KBM-7 (cell line): Measurements from ENCODE around the gene UQCRC1.
A peak's percentile ranks its signal among the peaks of the same experiment; 100 is the strongest.

ENCODE experiments used
- DNase-seq: peaks from one replicate; pipeline ENCODE4 v3.0.0-alpha.2; 2015
- in situ Hi-C: fragments of 300-500 bp; cut with MboI; formaldehyde crosslinking; loops from 2 replicates; pipeline ENCODE4 v1.14.3; 2020; ENCODE audit warnings: low sequenced_read_pairs, low pct_unique_long_range_greater_than_20kb, mixed read lengths

Gene UQCRC1

GRCh38 chr3:48600711-48601621, 8.5 kb downstream of the UQCRC1 start:
- in situ Hi-C loops = no loop called here
- no peak for DNase-seq

- in situ Hi-C loops = no loop called here
- DNase-seq = no peak
Observed at GRCh38 chr3:48599509-48600285, 9.7 kb downstream of the UQCRC1 start.

- no peak for DNase-seq
- in situ Hi-C loops = no loop called here
Observed at GRCh38 chr3:48599077-48599501, 10.4 kb downstream of the UQCRC1 start.

- in situ Hi-C loops = no loop called here
- DNase-seq = peak; percentile 49
Observed at GRCh38 chr3:48598323-48599076, 10.9 kb downstream of the UQCRC1 start.

GRCh38 chr3:48597408-48597800, 12.0 kb downstream of the UQCRC1 start:
- in situ Hi-C loops = no loop called here
- no peak for DNase-seq

GRCh38 chr3:48596676-48597407, 12.6 kb downstream of the UQCRC1 start:
- in situ Hi-C loops = no loop called here
- DNase-seq = no peak

- in situ Hi-C loops = no loop called here
- DNase-seq = no peak
Observed at GRCh38 chr3:48596157-48596556, 13.3 kb downstream of the UQCRC1 start.

- DNase-seq = no peak
- in situ Hi-C loops = no loop called here
Observed at GRCh38 chr3:48595526-48596121, 13.8 kb downstream of the UQCRC1 start.

GRCh38 chr3:48595075-48595525, 14.3 kb downstream of the UQCRC1 start, which contains the start of gene COL7A1:
Gene COL7A1 (minus strand): TSS chr3:48595329. CDS start chr3:48595159, 170 bp downstream.
- in situ Hi-C loops = no loop called here
- DNase-seq = no peak

- DNase-seq = no peak
- in situ Hi-C loops = no loop called here
Observed at GRCh38 chr3:48594417-48595049, 14.9 kb downstream of the UQCRC1 start.

- no peak for DNase-seq
- in situ Hi-C loops = no loop called here
Observed at GRCh38 chr3:48593337-48593736, 16.1 kb downstream of the UQCRC1 start.

- DNase-seq = no peak
- in situ Hi-C loops = no loop called here
Observed at GRCh38 chr3:48592519-48593087, 16.8 kb downstream of the UQCRC1 start.

GRCh38 chr3:48591886-48592518, 17.4 kb downstream of the UQCRC1 start:
- no peak for DNase-seq
- in situ Hi-C loops = no loop called here

GRCh38 chr3:48591436-48591835, 18.0 kb downstream of the UQCRC1 start:
- in situ Hi-C loops = no loop called here

GRCh38 chr3:48588230-48588629, 21.2 kb downstream of the UQCRC1 start:
- DNase-seq = no peak
- in situ Hi-C loops = no loop called here

More at GRCh38 chr3:48591436-48591835, 18.0 kb downstream of the UQCRC1 start:
- DNase-seq = no peak

GRCh38 chr3:48587686-48588085, 21.8 kb downstream of the UQCRC1 start:
- in situ Hi-C loops = no loop called here
- DNase-seq = no peak

GRCh38 chr3:48585411-48585810, 24.0 kb downstream of the UQCRC1 start:
- DNase-seq = no peak
- in situ Hi-C loops = no loop called here
